Muscle layer of colon (tissue), 2 donors: ENCODE measurements around the gene DNAAF8.

Experiments
- H3K27ac ChIP-seq: one replicate; pipeline ENCODE4 v1.7.0; 2013; ENCODE audit warnings: low read depth, mild to moderate bottlenecking, low read length, moderate library complexity
- H3K27me3 ChIP-seq, 2 donors: one replicate each; pipeline ENCODE4 v1.7.0; 2013; ENCODE audit warnings: low read length in 2 of 2, mild to moderate bottlenecking in 2 of 2; ENCODE audit not compliant: insufficient read depth in 2 of 2, control insufficient read depth in 1 of 2
- H3K36me3 ChIP-seq: one replicate; pipeline ENCODE4 v1.7.0; 2013; ENCODE audit warnings: mild to moderate bottlenecking, low read length; ENCODE audit not compliant: insufficient read depth
- H3K4me1 ChIP-seq: one replicate; pipeline ENCODE4 v1.7.0; 2013; ENCODE audit warnings: mild to moderate bottlenecking, low read length; ENCODE audit not compliant: insufficient read depth
- H3K4me3 ChIP-seq, 2 donors: one replicate each; pipeline ENCODE4 v1.7.0; 2013; ENCODE audit warnings: low read length in 2 of 2, low read depth in 1 of 2, mild to moderate bottlenecking in 1 of 2, moderate library complexity in 1 of 2
- H3K9ac ChIP-seq: one replicate; pipeline ENCODE4 v1.7.0; 2013; ENCODE audit warnings: low read length
- H3K9me3 ChIP-seq: one replicate; pipeline ENCODE4 v1.7.0; 2013; ENCODE audit warnings: mild to moderate bottlenecking, low read length
- donor health status: abdominal sarcoma.
- donor health status: Adenocarcinoma of cecum.

DNAAF8 gene

GRCh38 chr16:4704913-4705312 is 29.4 kb upstream of the DNAAF8 start:
- Histone ChIP-seq H3K27me3 (no peaks in the 10 kb centered on the region), H3K27ac (no peak overlapping the region), H3K9me3 (no peaks in the 10 kb centered on the region), H3K4me3 (no peak overlapping the region), H3K36me3 (peaks cover 59% of the 10 kb centered on the region), H3K4me1 (no peaks in the 10 kb centered on the region), H3K9ac (no peak overlapping the region)

DNA sequence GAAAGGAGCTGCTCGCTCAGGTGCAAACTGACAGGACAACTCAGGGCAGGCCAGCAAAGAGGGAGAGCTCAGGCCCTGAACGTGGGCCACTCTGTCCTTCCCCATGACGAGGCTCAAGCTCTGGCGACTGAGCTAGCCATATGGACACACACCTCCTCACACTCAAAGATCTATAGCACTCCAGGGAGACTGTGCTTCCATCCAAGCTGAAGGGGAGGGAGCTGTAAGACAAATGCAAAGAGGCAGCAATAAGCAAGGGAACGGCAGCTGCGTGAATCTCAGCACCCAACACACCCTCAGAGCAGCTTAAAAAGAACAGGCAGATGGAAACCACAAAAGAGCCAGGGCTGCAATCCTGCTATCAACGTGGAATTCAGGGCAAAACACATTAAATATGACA is 27.5 kb upstream of the DNAAF8 start:
- Histone ChIP-seq H3K9ac (no peak overlapping the region), H3K9me3 (no peaks in the 10 kb centered on the region), H3K4me3 (no peak overlapping the region), H3K27ac (no peak overlapping the region), H3K4me1 (no peaks in the 10 kb centered on the region), H3K27me3 (no peaks in the 10 kb centered on the region), H3K36me3 (peaks cover 40% of the 10 kb centered on the region)

- Histone ChIP-seq H3K9me3 (no peaks in the 10 kb centered on the region), H3K4me1 (no peaks in the 10 kb centered on the region), H3K4me3 (no peak overlapping the region), H3K27ac (no peak overlapping the region), H3K36me3 (peaks cover 31% of the 10 kb centered on the region), H3K27me3 (no peaks in the 10 kb centered on the region), H3K9ac (no peak overlapping the region)
Measured at GRCh38 chr16:4709481-4709880, 24.9 kb upstream of the DNAAF8 start.

DNA sequence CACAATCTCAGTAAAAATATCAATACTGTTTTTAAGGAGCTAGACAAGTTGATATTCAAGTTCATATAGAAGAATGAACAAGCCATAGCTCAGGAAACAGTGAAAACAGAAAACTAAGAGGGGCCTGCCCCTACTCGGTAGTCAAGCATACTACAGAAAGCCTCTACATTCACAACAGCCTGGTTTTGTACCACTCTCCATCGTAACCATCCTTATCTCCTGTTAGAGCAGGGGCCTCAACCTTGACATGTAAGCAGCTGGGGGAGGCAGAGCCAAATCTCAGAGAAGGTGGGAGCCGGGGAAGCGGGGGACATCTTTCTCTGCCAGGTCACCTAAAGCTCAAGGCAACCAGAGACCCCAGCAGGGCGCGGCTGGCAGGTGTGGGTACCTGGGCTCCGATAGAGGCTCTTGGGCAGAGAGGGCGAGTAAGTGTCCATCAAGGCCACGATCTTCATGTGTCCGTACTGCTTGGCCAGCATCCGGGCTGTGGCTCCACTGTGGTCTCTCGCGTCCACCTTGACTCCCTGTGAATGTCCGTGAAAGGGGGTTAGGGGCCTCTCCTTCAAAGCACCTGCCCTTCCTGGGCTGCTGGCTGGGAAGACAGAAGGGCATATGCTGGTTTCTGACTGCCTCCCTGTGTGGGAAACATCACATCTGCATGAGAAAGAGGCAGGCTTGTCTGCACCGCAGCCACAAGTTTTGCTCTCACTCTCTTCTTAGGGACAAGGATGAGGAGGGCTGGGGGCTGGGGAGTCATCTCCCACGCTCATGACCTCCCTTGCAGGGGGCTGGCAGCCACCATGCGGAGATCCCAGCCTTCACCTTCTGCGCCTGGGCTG is 20.5 kb upstream of the DNAAF8 start:
- Histone ChIP-seq H3K9me3 (no peaks in the 10 kb centered on the region), H3K4me1 (no peaks in the 10 kb centered on the region), H3K4me3 (no peak overlapping the region), H3K27ac (no peak overlapping the region), H3K36me3 (peaks cover 24% of the 10 kb centered on the region), H3K9ac (no peak overlapping the region), H3K27me3 (no peaks in the 10 kb centered on the region)

DNA sequence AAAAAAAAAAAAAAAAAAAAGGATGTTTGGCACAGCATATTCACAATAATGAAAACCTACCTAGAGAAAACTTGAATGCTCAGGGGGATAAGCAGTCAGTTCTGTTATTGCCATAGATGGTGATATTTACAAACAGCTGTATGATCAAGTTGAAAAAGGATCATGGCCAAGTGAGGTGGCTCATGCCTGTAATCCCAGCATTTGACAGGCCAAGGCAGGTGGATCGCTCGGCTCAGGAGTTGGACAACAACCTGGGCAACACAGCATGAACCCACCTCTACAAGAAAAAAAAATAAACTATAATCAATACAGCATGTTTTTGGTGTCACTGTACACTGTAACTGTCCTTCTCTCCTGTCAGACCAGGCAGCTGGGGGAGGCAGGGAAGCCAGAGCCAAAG is 19.3 kb upstream of the DNAAF8 start:
- no peak overlapping the region for H3K9ac ChIP-seq
- no peak overlapping the region for H3K4me3 ChIP-seq
- H3K36me3 ChIP-seq, result peaks cover 18% of the 10 kb centered on the region
- no peaks in the 10 kb centered on the region for H3K4me1 ChIP-seq
- H3K27me3 ChIP-seq, result no peaks in the 10 kb centered on the region
- H3K9me3 ChIP-seq, result no peaks in the 10 kb centered on the region
- H3K27ac ChIP-seq, result no peak overlapping the region

DNA sequence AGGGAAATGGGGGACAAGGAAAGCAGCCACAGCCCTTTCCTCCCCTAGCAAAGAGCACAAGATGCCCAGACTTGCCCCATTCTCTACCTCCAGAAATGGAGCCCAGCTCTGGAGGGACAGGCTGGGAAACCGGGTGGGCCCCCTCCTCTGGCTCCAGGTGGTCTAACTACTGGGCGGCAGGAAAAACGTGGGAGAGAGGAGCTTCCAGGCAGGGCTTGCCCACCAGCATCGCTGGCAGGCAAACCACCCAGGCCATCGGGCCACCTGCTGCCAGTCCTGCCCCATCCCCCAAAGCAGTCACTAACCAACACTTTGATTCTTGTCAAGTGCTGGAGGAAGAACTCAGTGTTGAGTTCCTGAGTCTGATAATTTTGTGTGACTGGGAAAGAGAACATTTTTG is 15.9 kb upstream of the DNAAF8 start:
- H3K36me3 ChIP-seq, result peaks cover 17% of the 10 kb centered on the region
- no peaks in the 10 kb centered on the region for H3K9me3 ChIP-seq
- no peak overlapping the region for H3K9ac ChIP-seq
- no peaks in the 10 kb centered on the region for H3K27me3 ChIP-seq
- H3K4me3 ChIP-seq, result no peak overlapping the region
- H3K27ac ChIP-seq, result no peak overlapping the region
- no peaks in the 10 kb centered on the region for H3K4me1 ChIP-seq

GRCh38 chr16:4723071-4723767 is 11.1 kb upstream of the DNAAF8 start:
- peaks cover 18% of the 10 kb centered on the region for H3K36me3 ChIP-seq

GRCh38 chr16:4724661-4725270 is 9.6 kb upstream of the DNAAF8 start:
- no peak overlapping the region for H3K27ac ChIP-seq
- no peaks in the 10 kb centered on the region for H3K9me3 ChIP-seq
- H3K27me3 ChIP-seq, result no peaks in the 10 kb centered on the region
- H3K9ac ChIP-seq, result no peak overlapping the region
- H3K4me1 ChIP-seq, result no peaks in the 10 kb centered on the region
- H3K36me3 ChIP-seq, result peaks cover 31% of the 10 kb centered on the region
- H3K4me3 ChIP-seq, result no peak overlapping the region

More at GRCh38 chr16:4723071-4723767, 11.1 kb upstream of the DNAAF8 start:
- Histone ChIP-seq H3K9me3 (no peaks in the 10 kb centered on the region), H3K27me3 (no peaks in the 10 kb centered on the region), H3K4me1 (no peaks in the 10 kb centered on the region), H3K27ac (no peak overlapping the region), H3K4me3 (no peak overlapping the region), H3K9ac (no peak overlapping the region)

GRCh38 chr16:4726616-4727015 is 7.7 kb upstream of the DNAAF8 start:
- no peaks in the 10 kb centered on the region for H3K9me3 ChIP-seq
- no peaks in the 10 kb centered on the region for H3K4me1 ChIP-seq
- H3K9ac ChIP-seq, result no peak overlapping the region
- H3K4me3 ChIP-seq, result no peak overlapping the region
- H3K27ac ChIP-seq, result no peak overlapping the region
- H3K36me3 ChIP-seq, result peaks cover 37% of the 10 kb centered on the region
- no peaks in the 10 kb centered on the region for H3K27me3 ChIP-seq

- Histone ChIP-seq H3K9me3 (no peaks in the 10 kb centered on the region), H3K36me3 (peaks cover 37% of the 10 kb centered on the region), H3K27ac (no peak overlapping the region), H3K9ac (no peak overlapping the region), H3K4me1 (peaks cover 4% of the 10 kb centered on the region), H3K4me3 (no peak overlapping the region), H3K27me3 (no peaks in the 10 kb centered on the region)
Measured at GRCh38 chr16:4728676-4729075, 5.7 kb upstream of the DNAAF8 start.

DNA sequence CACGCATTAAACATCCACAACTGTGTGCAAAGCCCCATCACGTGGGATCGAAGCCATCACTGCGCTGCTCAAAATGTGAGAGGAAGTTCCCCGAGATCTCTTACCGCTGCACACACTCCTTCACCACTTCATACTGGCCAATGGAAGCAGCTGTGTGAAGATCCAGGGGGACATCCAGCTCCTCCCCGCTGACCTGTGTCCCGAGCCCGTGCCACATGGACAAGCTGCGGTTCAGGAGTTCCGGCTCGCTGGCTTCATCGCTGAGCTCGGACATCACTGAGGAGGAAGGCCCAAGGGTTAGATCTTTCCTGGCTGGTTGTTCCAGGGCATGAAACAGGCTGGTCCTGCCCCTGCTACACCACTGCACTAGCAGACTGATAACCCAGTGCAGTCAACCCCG is 4.5 kb upstream of the DNAAF8 start:
- H3K4me3 ChIP-seq, result no peak overlapping the region
- no peaks in the 10 kb centered on the region for H3K9me3 ChIP-seq
- peaks cover 4% of the 10 kb centered on the region for H3K4me1 ChIP-seq
- H3K27ac ChIP-seq, result no peak overlapping the region
- peaks cover 34% of the 10 kb centered on the region for H3K36me3 ChIP-seq
- H3K27me3 ChIP-seq, result no peaks in the 10 kb centered on the region
- H3K9ac ChIP-seq, result no peak overlapping the region
